GM21367 (cell line): ENCODE results near the gene CNRIP1.

Source experiments
- ATAC-seq: cut with Tn5 transposase; IDR thresholded peaks from one replicate; pipeline ENCODE4 v1.9.1; 2021; ENCODE audit not compliant: unreplicated experiment

CNRIP1 gene

GRCh38 chr2:68251855-68252399 is 67.8 kb downstream of the CNRIP1 start:
- no peak for ATAC-seq

- ATAC-seq = peak; percentile 54
Measured at GRCh38 chr2:68251187-68251854, 68.4 kb downstream of the CNRIP1 start.

GRCh38 chr2:68250652-68251186 is 69.0 kb downstream of the CNRIP1 start:
- no peak for ATAC-seq

DNA sequence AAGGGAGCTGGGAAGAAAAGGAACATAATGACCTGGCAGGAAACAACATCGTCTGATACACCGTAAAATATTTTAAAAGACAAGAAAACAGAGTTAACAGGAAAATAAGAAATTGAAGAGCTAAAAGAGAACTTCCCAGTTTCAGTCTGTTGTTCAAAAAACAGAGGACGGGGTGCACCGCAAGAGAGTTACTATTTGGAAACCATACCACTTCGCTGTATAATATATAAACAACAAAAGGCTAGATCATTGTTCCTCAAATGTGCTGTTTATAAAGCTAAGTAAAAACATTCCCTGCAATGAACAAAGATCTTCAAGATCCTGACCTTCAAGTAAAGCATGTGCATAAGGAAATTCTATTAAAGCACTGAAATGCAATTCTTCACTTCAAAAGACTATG is 69.6 kb downstream of the CNRIP1 start:
- no peak for ATAC-seq

- no peak for ATAC-seq
Measured at GRCh38 chr2:68248806-68249205, 70.9 kb downstream of the CNRIP1 start.

GRCh38 chr2:68248361-68248760 is 71.4 kb downstream of the CNRIP1 start:
- no peak for ATAC-seq

- no peak for ATAC-seq
Measured at GRCh38 chr2:68246396-68246795, 73.4 kb downstream of the CNRIP1 start.

GRCh38 chr2:68245672-68246071 is 74.1 kb downstream of the CNRIP1 start:
- ATAC-seq = no peak

GRCh38 chr2:68245066-68245465 is 74.7 kb downstream of the CNRIP1 start:
- ATAC-seq = no peak

- ATAC-seq = no peak
Measured at GRCh38 chr2:68244456-68244855, 75.3 kb downstream of the CNRIP1 start.
